ENCODE data around the gene FKBP14. TPM values are rescaled to one million over a fixed set of nuclear protein-coding genes. Genes with fewer than 3 reads are reported as not detected.

FKBP14 gene
- polyA plus RNA-seq, 2 of the 4 experiments (the other 2 are of a cell fraction): 10.6 to 22.8 TPM

DNA sequence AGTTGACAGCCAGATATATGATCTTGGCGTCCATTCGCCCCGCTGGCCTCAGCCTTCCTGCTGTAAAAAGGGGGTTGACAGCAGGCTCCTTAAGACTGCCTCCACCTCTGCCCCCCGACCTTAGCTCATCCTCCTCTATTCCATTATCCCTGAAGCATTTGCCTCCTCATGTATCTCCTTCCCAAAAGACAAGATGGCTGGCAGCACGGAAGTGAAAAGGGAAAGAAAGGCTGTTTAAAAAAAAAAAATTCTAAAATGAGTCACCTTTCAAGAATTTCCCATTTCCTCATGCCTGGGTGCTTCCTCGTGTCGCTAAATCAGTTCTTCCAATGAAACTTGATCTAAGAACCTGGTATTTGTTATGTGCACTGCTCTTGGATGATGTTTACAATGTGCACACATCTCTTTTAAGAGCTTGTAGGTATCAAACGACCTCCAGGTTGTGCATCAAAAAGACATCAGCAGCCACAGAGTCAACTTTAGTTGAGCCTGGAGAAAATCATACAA lies 38.6 kb downstream of the FKBP14 start:
- peak; percentile 39 to 72 for ATAC-seq
- POLR2A ChIA-PET: interaction anchor here (1.0 kb wide), 1 partner anchor 39 kb away, joined by 8 read pairs; the partner anchor contains the start of gene FKBP14
- peaks cover 5% of the 10 kb centered on the region; the same call in 2 of the 3 replicates for H3K9me3 ChIP-seq
- TF ChIP-seq HOXB13 (CRISPR knock-in tag; IDR thresholded peaks at IDR 0.05; ENCODE audit: low read depth) (0 out of 2 replicates have a peak, but pooled peaks have one; percentile 53), GATA3 (IDR thresholded peaks at IDR 0.05; ENCODE audit: borderline replicate concordance) (peak; percentile 33; the same call in 1 of the 2 replicates), CEBPB (IDR thresholded peaks at IDR 0.05) (peak in 1 of 2 experiments; percentile 74; a peak in 2 of 4 replicates), JUNB (IDR thresholded peaks at IDR 0.05) (peak; percentile 59; the same call in 1 of the 2 replicates), HDAC2 (IDR thresholded peaks at IDR 0.05) (0 out of 2 replicates have a peak, but pooled peaks have one; percentile 1), MYC (IDR thresholded peaks at IDR 0.05; ENCODE audit: borderline replicate concordance, low read length) (peak; percentile 72; the same call in 1 of the 2 replicates), FOSL2 (IDR thresholded peaks at IDR 0.05) (peak; percentile 89), FOSL2 (CRISPR knock-in tag; IDR thresholded peaks at IDR 0.05) (peak; percentile 97), ZSCAN20 (CRISPR knock-in tag; IDR thresholded peaks at IDR 0.05) (no peak), CHD4 (IDR thresholded peaks at IDR 0.05; ENCODE audit: borderline replicate concordance) (no peak)
- TF ChIP-seq, protein P1, sequence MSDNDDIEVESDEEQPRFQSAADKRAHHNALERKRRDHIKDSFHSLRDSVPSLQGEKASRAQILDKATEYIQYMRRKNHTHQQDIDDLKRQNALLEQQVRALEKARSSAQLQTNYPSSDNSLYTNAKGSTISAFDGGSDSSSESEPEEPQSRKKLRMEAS (IDR thresholded peaks at IDR 0.05): peak; percentile 68
- no peak for FAIRE-seq
- H3K27ac ChIP-seq: peak overlapping the region; percentile 92 to 97
- peak overlapping the region; percentile 94 for H3K4me2 ChIP-seq
- 8% methylated on average over 8 of the region's 8 CpGs for WGBS (ENCODE audit: missing lambda C conversion rate)
- peak; percentile 69 to 91 for DNase-seq (ENCODE audit: low read depth in 1 of 2, low spot score in 1 of 2)
- H3K4me3 ChIP-seq: peak overlapping the region; percentile 92
- H3K4me1 ChIP-seq: peaks cover 14% of the 10 kb centered on the region
- CTCF ChIA-PET: interaction anchor here (0.7 to 1.7 kb wide), 3 partner anchors 23 to 798 kb away, joined by 3 to 6 read pairs (median 3); no protein-coding TSS in a partner anchor

DNA sequence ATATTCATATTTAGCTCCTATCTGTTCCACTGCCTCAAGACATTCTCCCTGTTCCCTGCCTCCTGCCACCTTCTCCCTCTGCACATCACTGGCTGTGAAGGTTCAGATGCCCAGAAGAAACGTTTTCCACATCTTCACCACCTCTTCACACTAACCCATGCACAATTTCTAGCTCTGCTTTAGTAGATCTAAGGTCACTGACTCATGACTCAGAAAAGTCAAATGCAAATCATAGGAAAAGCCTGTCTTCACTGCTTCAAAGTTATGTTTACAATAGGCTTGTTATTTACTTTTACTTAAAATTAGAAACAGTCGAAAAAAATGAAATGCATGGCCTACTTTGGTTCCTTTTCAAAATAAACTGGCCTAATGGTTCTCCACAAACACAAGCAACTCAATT lies 39.4 kb downstream of the FKBP14 start:
- H3K4me1 ChIP-seq: peaks cover 14% of the 10 kb centered on the region
- WGBS (ENCODE audit: missing lambda C conversion rate): 5% methylated on average over 2 of the region's 2 CpGs
- TF ChIP-seq RAD21 (conservative IDR thresholded peaks at IDR 0.05 in 1 of 2, IDR thresholded peaks at IDR 0.05 in 1 of 2): no peak
- TF ChIP-seq FOSL2 (IDR thresholded peaks at IDR 0.05): no peak
- peak; percentile 20; the same call in 1 of the 2 replicates for TF ChIP-seq FOSL2 (CRISPR knock-in tag; IDR thresholded peaks at IDR 0.05)
- no peak for TF ChIP-seq SREBF2 (IDR thresholded peaks at IDR 0.05)
- TF ChIP-seq RCOR1 (IDR thresholded peaks at IDR 0.05; ENCODE audit: low read depth, low read length): no peak
- no peak for TF ChIP-seq EHF (CRISPR knock-in tag; IDR thresholded peaks at IDR 0.05)
- TF ChIP-seq RARB (CRISPR knock-in tag; IDR thresholded peaks at IDR 0.05): no peak
- H3K27ac ChIP-seq: peak overlapping the region; percentile 92 to 97
- POLR2A ChIA-PET: no interaction called here
- FAIRE-seq (no peak), ATAC-seq (no peak), DNase-seq (ENCODE audit: low read depth in 1 of 2, low spot score in 1 of 2) (peak; percentile 25 to 27)
- no peaks in the 10 kb centered on the region for H3K9me3 ChIP-seq
- CTCF ChIA-PET: interaction anchor here (0.6 to 1.7 kb wide), 4 partner anchors 28 to 797 kb away, joined by 3 to 6 read pairs (median 3); no protein-coding TSS in a partner anchor
- H3K4me2 ChIP-seq: peak overlapping the region; percentile 94
- H3K4me3 ChIP-seq: 0 out of 3 replicates have a peak overlapping the region, but pooled peaks have one; percentile 92

DNA sequence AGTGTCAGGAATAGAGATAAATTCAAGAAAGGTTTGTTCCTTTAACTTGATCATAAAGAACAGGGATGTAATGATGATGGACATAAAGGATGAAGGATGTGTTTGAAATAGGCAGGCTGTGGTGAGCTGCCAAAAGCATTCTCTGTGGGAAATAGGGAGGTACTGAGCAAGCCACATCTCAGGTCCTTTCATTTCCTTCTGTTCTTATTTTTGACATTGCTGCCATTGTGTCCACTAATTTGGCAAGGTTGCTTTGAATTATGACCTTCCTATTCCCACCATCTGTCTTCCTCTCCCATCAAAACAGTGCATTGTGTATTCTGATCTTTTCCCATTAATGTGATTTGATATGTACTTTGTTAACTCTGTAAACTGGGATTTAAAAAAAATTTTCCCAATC lies 46.4 kb downstream of the FKBP14 start:
- no peak overlapping the region for H3K4me3 ChIP-seq
- no peak overlapping the region for H3K4me2 ChIP-seq
- H3K4me1 ChIP-seq: no peaks in the 10 kb centered on the region
- ChIA-PET CTCF (interaction anchor here (1.2 kb wide), 2 partner anchors 59 to 584 kb away, joined by 3 read pairs; no protein-coding TSS in a partner anchor), POLR2A (no interaction called here)
- TF ChIP-seq POLR2AphosphoS2 (conservative IDR thresholded peaks at IDR 0.05; ENCODE audit: low read length) (no peak), HES2 (IDR thresholded peaks at IDR 0.05) (no peak), SMC3 (IDR thresholded peaks at IDR 0.05) (no peak), TP53 (CRISPR knock-in tag; IDR thresholded peaks at IDR 0.05) (no peak), NR3C1 (IDR thresholded peaks at IDR 0.05) (no peak), CBX8 (IDR thresholded peaks at IDR 0.05) (no peak), HOXB13 (CRISPR knock-in tag; IDR thresholded peaks at IDR 0.05; ENCODE audit: low read depth) (no peak), HDAC2 (IDR thresholded peaks at IDR 0.05) (no peak), FOXS1 (CRISPR knock-in tag; IDR thresholded peaks at IDR 0.05) (no peak), MAFK (IDR thresholded peaks at IDR 0.05; ENCODE audit: partially characterized antibody) (no peak), ZNF302 (CRISPR knock-in tag; IDR thresholded peaks at IDR 0.05) (no peak), MAZ (IDR thresholded peaks at IDR 0.05; ENCODE audit: borderline replicate concordance, low read depth, low read length) (no peak), JUN (IDR thresholded peaks at IDR 0.05) (no peak)
- TF ChIP-seq, protein P2, sequence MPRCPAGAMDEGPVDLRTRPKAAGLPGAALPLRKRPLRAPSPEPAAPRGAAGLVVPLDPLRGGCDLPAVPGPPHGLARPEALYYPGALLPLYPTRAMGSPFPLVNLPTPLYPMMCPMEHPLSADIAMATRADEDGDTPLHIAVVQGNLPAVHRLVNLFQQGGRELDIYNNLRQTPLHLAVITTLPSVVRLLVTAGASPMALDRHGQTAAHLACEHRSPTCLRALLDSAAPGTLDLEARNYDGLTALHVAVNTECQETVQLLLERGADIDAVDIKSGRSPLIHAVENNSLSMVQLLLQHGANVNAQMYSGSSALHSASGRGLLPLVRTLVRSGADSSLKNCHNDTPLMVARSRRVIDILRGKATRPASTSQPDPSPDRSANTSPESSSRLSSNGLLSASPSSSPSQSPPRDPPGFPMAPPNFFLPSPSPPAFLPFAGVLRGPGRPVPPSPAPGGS (IDR thresholded peaks at IDR 0.05): no peak
- TF ChIP-seq, protein P1 (IDR thresholded peaks at IDR 0.05): no peak
- TF ChIP-seq, protein P3, sequence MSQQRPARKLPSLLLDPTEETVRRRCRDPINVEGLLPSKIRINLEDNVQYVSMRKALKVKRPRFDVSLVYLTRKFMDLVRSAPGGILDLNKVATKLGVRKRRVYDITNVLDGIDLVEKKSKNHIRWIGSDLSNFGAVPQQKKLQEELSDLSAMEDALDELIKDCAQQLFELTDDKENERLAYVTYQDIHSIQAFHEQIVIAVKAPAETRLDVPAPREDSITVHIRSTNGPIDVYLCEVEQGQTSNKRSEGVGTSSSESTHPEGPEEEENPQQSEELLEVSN (IDR thresholded peaks at IDR 0.05; ENCODE audit: borderline replicate concordance, low read depth): no peak
- no peak for FAIRE-seq
- no peak for ATAC-seq
- DNase-seq (ENCODE audit: low read depth in 1 of 2, low spot score in 1 of 2): no peak
- no peaks in the 10 kb centered on the region for H3K9me3 ChIP-seq
- H3K27ac ChIP-seq: no peak overlapping the region

Data from A549 (cell line).